HepG2 (cell line): Measurements from ENCODE around the gene SPATA25. TPM values are rescaled to one million over a fixed set of nuclear protein-coding genes. Genes with fewer than 3 reads are reported as not detected.

Source experiments
- ATF3 ChIP-seq: sonication (generic); formaldehyde crosslinking; IDR thresholded peaks from 2 replicates; pipeline ENCODE4 v1.4.0; 2020; ENCODE audit warnings: missing genetic modification reagents
- DRAP1 ChIP-seq: IDR thresholded peaks from 2 replicates; pipeline ENCODE4 v1.6.1; 2016; ENCODE audit warnings: missing genetic modification reagents, missing compliant biosample characterization
- HNF1A ChIP-seq, 2 experiments: sonication (generic) in 1 of 2; formaldehyde crosslinking in 1 of 2; IDR thresholded peaks; 2 replicates each; pipeline versions ENCODE4 v1.4.0 to v1.6.1; 2016 to 2020; ENCODE audit warnings: borderline replicate concordance in 1 of 2, low read depth in 1 of 2, mild to moderate bottlenecking in 1 of 2, missing genetic modification reagents in 1 of 2
- KLF11 ChIP-seq: IDR thresholded peaks from 2 replicates; pipeline ENCODE4 v1.6.1; 2016; ENCODE audit warnings: missing compliant biosample characterization
- MAZ ChIP-seq, 2 experiments: sonication (generic) in 1 of 2; formaldehyde crosslinking in 1 of 2; IDR thresholded peaks; 2 replicates each; pipeline versions ENCODE4 v1.5.0 to v1.6.1; 2012 to 2020; ENCODE audit warnings: low read depth in 2 of 2, mild to moderate bottlenecking in 2 of 2, borderline replicate concordance in 1 of 2, improper control_type of control experiment in 1 of 2, low read length in 1 of 2, missing genetic modification reagents in 1 of 2, moderate library complexity in 1 of 2
- MEIS2 ChIP-seq: sonication (generic); formaldehyde crosslinking; IDR thresholded peaks from 2 replicates; pipeline ENCODE4 v1.9.0; 2021; ENCODE audit warnings: mild to moderate bottlenecking, missing genetic modification reagents
- PRDM4 ChIP-seq: sonication (generic); formaldehyde crosslinking; IDR thresholded peaks from 2 replicates; pipeline ENCODE4 v1.9.0; 2021; ENCODE audit warnings: missing genetic modification reagents, borderline replicate concordance
- RFXANK ChIP-seq: IDR thresholded peaks from 2 replicates; pipeline ENCODE4 v1.6.1; 2016
- RFXAP ChIP-seq: sonication (generic); formaldehyde crosslinking; IDR thresholded peaks from 2 replicates; pipeline ENCODE4 v1.4.0; 2020; ENCODE audit warnings: missing genetic modification reagents, borderline replicate concordance
- SMYD3 ChIP-seq: sonication (generic); formaldehyde crosslinking; IDR thresholded peaks from 2 replicates; pipeline ENCODE4 v1.8.1; 2023; ENCODE audit warnings: mild to moderate bottlenecking, missing genetic modification reagents
- ZFP36 ChIP-seq: fragments of 150-350 bp; IDR thresholded peaks from 2 replicates; pipeline ENCODE4 v1.6.1; 2018; ENCODE audit warnings: borderline replicate concordance, low read length, low read depth; ENCODE audit not compliant: partially characterized antibody
- ZNF331 ChIP-seq: sonication (generic); formaldehyde crosslinking; IDR thresholded peaks from 2 replicates; pipeline ENCODE4 v1.4.0; 2020; ENCODE audit warnings: missing genetic modification reagents
- ZNF44 ChIP-seq: sonication (generic); formaldehyde crosslinking; IDR thresholded peaks from 2 replicates; pipeline ENCODE4 v1.5.1; 2020; ENCODE audit warnings: mild to moderate bottlenecking, missing genetic modification reagents
- ZNF512B ChIP-seq: sonication (generic); formaldehyde crosslinking; IDR thresholded peaks from 2 replicates; pipeline ENCODE4 v1.5.1; 2020; ENCODE audit warnings: missing genetic modification reagents, mild to moderate bottlenecking, borderline replicate concordance
- ZSCAN5A ChIP-seq: sonication (generic); formaldehyde crosslinking; IDR thresholded peaks from 2 replicates; pipeline ENCODE4 v1.8.0; 2022; ENCODE audit warnings: mild to moderate bottlenecking, missing genetic modification reagents, borderline replicate concordance
- polyA plus RNA-seq, 8 experiments: library from polyadenylated mRNA; depleted of rRNA in 3 of 8; stranded (reverse) in 7 of 8; unstranded in 1 of 8; fragments of >200 nt; fragmentation: Illumina TruSeq in 4 of 8; extraction: Trizol in 4 of 8; gene quantifications; 2 replicates each; pipeline versions ENCODE4 v1.2.1 to v1.2.3, GENCODE V29; 2011 to 2016; ENCODE audit warnings: low read depth in 4 of 8, missing spikeins in 1 of 8, mixed read lengths in 1 of 8; ENCODE audit not compliant: insufficient read depth in 1 of 8
- total RNA-seq, 5 experiments: library from RNA; depleted of rRNA; stranded (reverse); fragments of >200 nt; fragmentation: Illumina TruSeq; extraction: Trizol; gene quantifications; 2 replicates each; pipeline ENCODE4 v1.2.3, GENCODE V29; 2016; ENCODE audit warnings: low read depth in 1 of 5

SPATA25 gene
- total and polyA plus RNA-seq, 2 of the 13 experiments (the other 11 are each of a cell fraction or from before 2014, with no cell fraction given) = 4.8 to 7.6 TPM

GRCh38 chr20:45857114-45857881, 30.1 kb downstream of the SPATA25 start, which contains the start of the genes ACOT8 and ZSWIM3 (continued):
- TF ChIP-seq ZNF512B (CRISPR knock-in tag) (no peak), DRAP1 (CRISPR knock-in tag) (peak; percentile 100), HNF1A (IDR thresholded peaks at IDR 0.05; ENCODE audit: low read depth) (no peak), HNF1A (CRISPR knock-in tag; IDR thresholded peaks at IDR 0.05; ENCODE audit: borderline replicate concordance) (no peak; the same call in 1 of the 2 replicates), KLF11 (CRISPR knock-in tag) (peak; percentile 96; the same call in 1 of the 2 replicates), ZFP36 (no peak), ZSCAN5A (CRISPR knock-in tag) (peak; percentile 84), PRDM4 (CRISPR knock-in tag) (no peak; the same call in 1 of the 2 replicates), MAZ (IDR thresholded peaks at IDR 0.05; ENCODE audit: borderline replicate concordance, low read depth, low read length) (no peak; the same call in 1 of the 2 replicates), MAZ (CRISPR knock-in tag; IDR thresholded peaks at IDR 0.05; ENCODE audit: low read depth) (peak; percentile 71; the same call in 1 of the 2 replicates), ZNF44 (peak; percentile 91; the same call in 1 of the 2 replicates), RFXANK (CRISPR knock-in tag) (peak; percentile 48; the same call in 1 of the 2 replicates), ZNF331 (CRISPR knock-in tag) (peak; percentile 77), SMYD3 (CRISPR knock-in tag) (peak; percentile 89), ATF3 (CRISPR knock-in tag) (no peak; the same call in 1 of the 2 replicates), MEIS2 (CRISPR knock-in tag) (peak; percentile 98), RFXAP (CRISPR knock-in tag) (no peak)
